RWPE1 (cell line): ENCODE measurements around the gene DRD2.
A peak's percentile ranks its signal among the peaks of the same experiment; 100 is the strongest.

Source experiments
- CTCF ChIA-PET: fragments of 350-600 bp; sonication (Branson Sonifier 250); formaldehyde crosslinking; extraction: SDS; loops from one replicate; lab custom pipeline; 2021; lab: Yijun Ruan, JAX
- POLR2A ChIA-PET: fragments of 400-600 bp; formaldehyde crosslinking; extraction: SDS; loops from one replicate; lab custom pipeline; 2020; ENCODE audit warnings: antibody characterized with exemption; ENCODE audit not compliant: low non-redundant PET; lab: Yijun Ruan, JAX
- DNase-seq: peaks from one replicate; pipeline ENCODE4 v3.0.0; 2012; ENCODE audit warnings: low spot score
- H3K27ac ChIP-seq: fragments of 450-650 bp; 2 replicates; pipeline ENCODE4 v1.5.1; 2017
- TF ChIP-seq, protein P1 (sequence below): fragments of 450-650 bp; conservative IDR thresholded peaks from 2 replicates; pipeline ENCODE4 v1.5.1; 2017; ENCODE audit warnings: low read depth, mild to moderate bottlenecking

DRD2 gene

GRCh38 chr11:113514856-113515255 is 39.7 kb upstream of the DRD2 start:
- DNase-seq: peak; percentile 48
- TF ChIP-seq, protein P1, sequence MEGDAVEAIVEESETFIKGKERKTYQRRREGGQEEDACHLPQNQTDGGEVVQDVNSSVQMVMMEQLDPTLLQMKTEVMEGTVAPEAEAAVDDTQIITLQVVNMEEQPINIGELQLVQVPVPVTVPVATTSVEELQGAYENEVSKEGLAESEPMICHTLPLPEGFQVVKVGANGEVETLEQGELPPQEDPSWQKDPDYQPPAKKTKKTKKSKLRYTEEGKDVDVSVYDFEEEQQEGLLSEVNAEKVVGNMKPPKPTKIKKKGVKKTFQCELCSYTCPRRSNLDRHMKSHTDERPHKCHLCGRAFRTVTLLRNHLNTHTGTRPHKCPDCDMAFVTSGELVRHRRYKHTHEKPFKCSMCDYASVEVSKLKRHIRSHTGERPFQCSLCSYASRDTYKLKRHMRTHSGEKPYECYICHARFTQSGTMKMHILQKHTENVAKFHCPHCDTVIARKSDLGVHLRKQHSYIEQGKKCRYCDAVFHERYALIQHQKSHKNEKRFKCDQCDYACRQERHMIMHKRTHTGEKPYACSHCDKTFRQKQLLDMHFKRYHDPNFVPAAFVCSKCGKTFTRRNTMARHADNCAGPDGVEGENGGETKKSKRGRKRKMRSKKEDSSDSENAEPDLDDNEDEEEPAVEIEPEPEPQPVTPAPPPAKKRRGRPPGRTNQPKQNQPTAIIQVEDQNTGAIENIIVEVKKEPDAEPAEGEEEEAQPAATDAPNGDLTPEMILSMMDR: no peak
- POLR2A ChIA-PET: no interaction called here
- CTCF ChIA-PET: no interaction called here
- H3K27ac ChIP-seq: no peak overlapping the region

- TF ChIP-seq, protein P1: no peak
- POLR2A ChIA-PET: no interaction called here
- no peak for DNase-seq
- H3K27ac ChIP-seq: no peak overlapping the region
- CTCF ChIA-PET: no interaction called here
These were observed 32.1 kb upstream of the DRD2 start for GRCh38 chr11:113507341-113507740.

GRCh38 chr11:113506893-113507292 is 31.7 kb upstream of the DRD2 start:
- TF ChIP-seq, protein P1: no peak
- CTCF ChIA-PET: no interaction called here
- no peak overlapping the region for H3K27ac ChIP-seq
- POLR2A ChIA-PET: no interaction called here
- no peak for DNase-seq

- POLR2A ChIA-PET: no interaction called here
- TF ChIP-seq, protein P1: no peak
- no peak for DNase-seq
- no peak overlapping the region for H3K27ac ChIP-seq
- CTCF ChIA-PET: interaction anchor here (0.6 kb wide), 1 partner anchor 27 kb away, joined by 6 read pairs; no protein-coding TSS in a partner anchor
These were observed 31.3 kb upstream of the DRD2 start for GRCh38 chr11:113506461-113506860.

GRCh38 chr11:113505541-113506375 is 30.6 kb upstream of the DRD2 start:
- H3K27ac ChIP-seq: no peak overlapping the region
- ChIA-PET POLR2A (no interaction called here), CTCF (interaction anchor here (0.6 kb wide), 1 partner anchor 28 kb away, joined by 6 read pairs; no protein-coding TSS in a partner anchor)
- TF ChIP-seq, protein P1: no peak
- DNase-seq: peak; percentile 36

DNA sequence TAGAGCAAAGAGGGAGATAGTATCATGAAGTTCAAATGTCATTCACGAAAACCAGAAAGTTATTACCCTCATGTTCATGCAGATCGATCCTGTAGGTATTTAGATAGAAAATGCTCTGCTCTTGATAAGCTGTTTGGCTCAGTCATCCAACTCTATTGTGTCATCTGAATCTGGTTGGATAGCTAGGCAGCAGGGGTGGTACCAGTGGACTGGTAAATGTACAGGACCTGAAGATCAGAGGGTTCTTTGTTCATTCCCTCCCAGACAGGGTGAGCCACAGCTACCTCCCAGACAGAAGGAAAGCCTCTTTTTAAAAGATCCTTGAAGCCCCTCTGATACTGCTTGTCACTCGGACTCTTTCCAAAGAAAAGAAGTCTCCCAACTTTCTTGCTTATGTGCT is 29.8 kb upstream of the DRD2 start:
- ChIA-PET POLR2A (no interaction called here), CTCF (no interaction called here)
- DNase-seq: no peak
- H3K27ac ChIP-seq: no peak overlapping the region
- TF ChIP-seq, protein P1: no peak
